ENCODE data around the gene PLAC8L1.

PLAC8L1 gene

DNA sequence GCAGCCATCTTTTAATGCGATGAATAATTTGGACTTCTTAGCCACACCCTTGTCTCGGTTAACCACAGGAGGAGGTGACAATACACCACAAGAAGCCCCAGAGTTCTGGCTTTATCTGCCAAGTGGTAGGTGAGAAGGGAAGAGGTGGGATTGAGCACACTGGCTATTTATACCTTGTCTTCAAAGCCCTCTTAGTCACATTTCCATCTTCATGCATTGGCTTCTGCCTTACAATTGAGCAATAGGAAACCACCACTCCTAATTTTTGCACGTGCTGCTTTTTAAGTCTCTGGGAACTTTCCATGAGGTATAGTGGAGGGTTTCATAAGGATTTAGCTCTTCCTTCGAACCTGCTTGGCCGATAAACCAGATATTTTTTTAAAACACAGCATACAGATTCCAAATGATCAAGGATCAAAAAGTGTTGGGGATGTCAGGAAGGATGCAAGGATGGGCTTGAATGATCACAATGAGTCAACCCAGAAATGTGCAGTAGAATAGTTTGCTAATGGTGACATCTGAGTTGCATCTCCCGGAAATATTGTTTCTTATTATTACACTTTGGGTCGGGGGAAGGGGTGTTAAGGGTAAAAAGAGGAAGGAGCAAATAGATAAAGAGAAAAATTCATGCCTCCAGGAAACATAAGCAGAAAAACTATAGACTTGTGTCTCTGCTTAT, 25.5 kb downstream of the PLAC8L1 start:
- DNase-seq (ENCODE audit: low spot score) = no peak
- H2BK15ac ChIP-seq (ENCODE audit: low read length) = no peak overlapping the region
- H4K8ac ChIP-seq (ENCODE audit: low read depth, low read length) = no peak overlapping the region
- H2AK5ac ChIP-seq (ENCODE audit: low read depth, low read length) = no peak overlapping the region
- H3K18ac ChIP-seq (ENCODE audit: low read length) = no peak overlapping the region
- H2BK120ac ChIP-seq (ENCODE audit: low read depth, low read length) = no peak overlapping the region
- H2AFZ ChIP-seq (ENCODE audit: low read length) = no peak overlapping the region
- WGBS, 2 donors (ENCODE audit: extremely low coverage in 2 of 2, insufficient read length in 2 of 2, insufficient replicate concordance in 1 of 2) = no CpG with 5 or more reads among the region's 7 CpGs
- H3K4ac ChIP-seq (ENCODE audit: low read length) = no peak overlapping the region
- no peak overlapping the region for H3K9ac ChIP-seq (ENCODE audit: low read depth, low read length, poor library complexity)
- H3K4me1 ChIP-seq (ENCODE audit: control insufficient read depth in 2 of 2, insufficient read depth in 1 of 2, low read depth in 1 of 2, low read length in 2 of 2) = peaks cover 0 to 3% of the 10 kb centered on the region in 2 donors
- H3K4me2 ChIP-seq (ENCODE audit: insufficient read depth, low read length, poor library complexity, severe bottlenecking) = no peak overlapping the region
- no peaks in the 10 kb centered on the region for H3K36me3 ChIP-seq (replicated peaks in 1 of 2; ENCODE audit: control insufficient read depth in 2 of 2, insufficient read depth in 2 of 2, low read length in 2 of 2)
- no peaks in the 10 kb centered on the region for H3K9me3 ChIP-seq (replicated peaks in 1 of 2; ENCODE audit: control insufficient read depth in 2 of 2, insufficient read depth in 1 of 2, low read depth in 1 of 2, low read length in 2 of 2)
- peaks cover 0 to 26% (median 0%) of the 10 kb centered on the region in 3 experiments for H3K27me3 ChIP-seq (ENCODE audit: control insufficient read depth in 3 of 3, insufficient read depth in 3 of 3, low read depth in 1 of 3, low read length in 3 of 3)
- H3K79me1 ChIP-seq (ENCODE audit: low read depth, low read length) = no peaks in the 10 kb centered on the region
- H3K27ac ChIP-seq (replicated peaks; ENCODE audit: low read length) = no peak overlapping the region
- no peak overlapping the region for H3K14ac ChIP-seq (ENCODE audit: low read length)
- H2BK12ac ChIP-seq (ENCODE audit: low read length) = no peak overlapping the region
- H4K91ac ChIP-seq (ENCODE audit: low read depth, low read length, poor library complexity) = no peak overlapping the region
- H3K23ac ChIP-seq (ENCODE audit: low read depth, low read length, poor library complexity) = no peak overlapping the region
- no peak overlapping the region for H3K4me3 ChIP-seq (ENCODE audit: low read length in 2 of 2)
- H2BK5ac ChIP-seq (ENCODE audit: low read length) = no peak overlapping the region

DNA sequence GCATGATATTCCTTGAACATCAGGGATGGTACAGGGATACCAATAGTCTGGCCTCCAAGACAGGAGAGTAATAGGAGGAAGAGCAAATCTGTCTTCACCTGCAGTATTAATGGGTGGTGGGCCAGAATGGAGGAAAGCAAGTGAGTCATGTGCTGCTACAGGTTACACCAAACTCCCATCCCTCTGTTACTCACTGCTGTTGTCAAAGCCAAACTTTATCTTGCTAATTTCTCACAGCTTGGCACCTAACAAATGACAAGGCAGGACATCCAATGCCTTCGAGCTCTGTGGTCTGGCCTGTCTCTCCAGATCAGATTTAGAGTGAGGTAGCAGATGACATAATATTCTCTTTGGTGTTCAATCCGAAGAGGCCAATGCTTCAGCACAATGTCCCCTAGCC, 26.8 kb downstream of the PLAC8L1 start:
- no peak overlapping the region for H2BK5ac ChIP-seq (ENCODE audit: low read length)
- no peak overlapping the region for H3K9ac ChIP-seq (ENCODE audit: low read depth, low read length, poor library complexity)
- H2AK5ac ChIP-seq (ENCODE audit: low read depth, low read length) = no peak overlapping the region
- no peaks in the 10 kb centered on the region for H3K9me3 ChIP-seq (replicated peaks in 1 of 2; ENCODE audit: control insufficient read depth in 2 of 2, insufficient read depth in 1 of 2, low read depth in 1 of 2, low read length in 2 of 2)
- H3K18ac ChIP-seq (ENCODE audit: low read length) = no peak overlapping the region
- H3K27me3 ChIP-seq (ENCODE audit: control insufficient read depth in 3 of 3, insufficient read depth in 3 of 3, low read depth in 1 of 3, low read length in 3 of 3) = peaks cover 0 to 26% (median 0%) of the 10 kb centered on the region in 3 experiments
- H3K4me1 ChIP-seq (ENCODE audit: control insufficient read depth in 2 of 2, insufficient read depth in 1 of 2, low read depth in 1 of 2, low read length in 2 of 2) = peaks cover 0 to 3% of the 10 kb centered on the region in 2 donors
- H3K14ac ChIP-seq (ENCODE audit: low read length) = no peak overlapping the region
- no peaks in the 10 kb centered on the region for H3K36me3 ChIP-seq (replicated peaks in 1 of 2; ENCODE audit: control insufficient read depth in 2 of 2, insufficient read depth in 2 of 2, low read length in 2 of 2)
- DNase-seq (ENCODE audit: low spot score) = no peak
- H3K4ac ChIP-seq (ENCODE audit: low read length) = no peak overlapping the region
- H3K4me3 ChIP-seq (ENCODE audit: low read length in 2 of 2) = no peak overlapping the region
- no peak overlapping the region for H3K23ac ChIP-seq (ENCODE audit: low read depth, low read length, poor library complexity)
- no peaks in the 10 kb centered on the region for H3K79me1 ChIP-seq (ENCODE audit: low read depth, low read length)
- WGBS, 2 donors (ENCODE audit: extremely low coverage in 2 of 2, insufficient read length in 2 of 2, insufficient replicate concordance in 1 of 2) = no CpG with 5 or more reads among the region's 2 CpGs
- H2BK15ac ChIP-seq (ENCODE audit: low read length) = no peak overlapping the region
- no peak overlapping the region for H4K8ac ChIP-seq (ENCODE audit: low read depth, low read length)
- H4K91ac ChIP-seq (ENCODE audit: low read depth, low read length, poor library complexity) = no peak overlapping the region
- no peak overlapping the region for H3K4me2 ChIP-seq (ENCODE audit: insufficient read depth, low read length, poor library complexity, severe bottlenecking)
- H2AFZ ChIP-seq (ENCODE audit: low read length) = no peak overlapping the region
- H2BK120ac ChIP-seq (ENCODE audit: low read depth, low read length) = no peak overlapping the region
- H3K27ac ChIP-seq (replicated peaks; ENCODE audit: low read length) = no peak overlapping the region
- H2BK12ac ChIP-seq (ENCODE audit: low read length) = no peak overlapping the region

DNA sequence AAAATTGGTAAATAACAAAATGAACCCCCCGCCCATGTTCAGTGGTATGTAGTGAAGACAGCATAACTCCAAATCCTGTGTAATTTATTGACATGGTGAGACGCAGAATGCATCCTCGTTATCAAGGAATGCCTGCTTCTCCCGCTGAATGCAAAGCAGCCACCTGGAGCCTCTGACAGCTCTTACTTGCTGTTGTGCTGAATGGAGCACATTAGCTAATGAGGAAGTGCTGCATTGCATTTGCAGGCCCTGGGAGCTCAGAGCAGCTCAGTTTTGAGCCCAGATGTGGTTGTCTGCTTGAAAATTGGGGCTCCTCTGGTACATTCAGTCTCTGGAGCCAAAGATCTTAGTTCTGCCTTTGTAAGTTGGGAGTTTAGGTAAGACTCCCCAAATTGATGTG, 28.9 kb downstream of the PLAC8L1 start:
- Histone ChIP-seq H3K23ac (ENCODE audit: low read depth, low read length, poor library complexity) (no peak overlapping the region), H3K27ac (replicated peaks; ENCODE audit: low read length) (no peak overlapping the region), H2BK15ac (ENCODE audit: low read length) (no peak overlapping the region), H3K14ac (ENCODE audit: low read length) (no peak overlapping the region), H4K8ac (ENCODE audit: low read depth, low read length) (no peak overlapping the region), H2BK12ac (ENCODE audit: low read length) (no peak overlapping the region), H3K9ac (ENCODE audit: low read depth, low read length, poor library complexity) (no peak overlapping the region), H3K4ac (ENCODE audit: low read length) (no peak overlapping the region), H3K18ac (ENCODE audit: low read length) (no peak overlapping the region), H3K27me3 (ENCODE audit: control insufficient read depth in 3 of 3, insufficient read depth in 3 of 3, low read depth in 1 of 3, low read length in 3 of 3) (peaks cover 0 to 26% (median 0%) of the 10 kb centered on the region in 3 experiments), H3K79me1 (ENCODE audit: low read depth, low read length) (no peaks in the 10 kb centered on the region), H3K4me3 (ENCODE audit: low read length in 2 of 2) (no peak overlapping the region), H3K9me3 (replicated peaks in 1 of 2; ENCODE audit: control insufficient read depth in 2 of 2, insufficient read depth in 1 of 2, low read depth in 1 of 2, low read length in 2 of 2) (no peaks in the 10 kb centered on the region), H2BK120ac (ENCODE audit: low read depth, low read length) (no peak overlapping the region), H2BK5ac (ENCODE audit: low read length) (no peak overlapping the region), H3K4me2 (ENCODE audit: insufficient read depth, low read length, poor library complexity, severe bottlenecking) (no peak overlapping the region), H2AFZ (ENCODE audit: low read length) (no peak overlapping the region), H2AK5ac (ENCODE audit: low read depth, low read length) (no peak overlapping the region), H3K36me3 (replicated peaks in 1 of 2; ENCODE audit: control insufficient read depth in 2 of 2, insufficient read depth in 2 of 2, low read length in 2 of 2) (no peaks in the 10 kb centered on the region), H3K4me1 (ENCODE audit: control insufficient read depth in 2 of 2, insufficient read depth in 1 of 2, low read depth in 1 of 2, low read length in 2 of 2) (peaks cover 0 to 6% of the 10 kb centered on the region in 2 donors), H4K91ac (ENCODE audit: low read depth, low read length, poor library complexity) (no peak overlapping the region)
- no CpG with 5 or more reads among the region's 4 CpGs for WGBS, 2 donors (ENCODE audit: extremely low coverage in 2 of 2, insufficient read length in 2 of 2, insufficient replicate concordance in 1 of 2)
- peak; percentile 15 for DNase-seq (ENCODE audit: low spot score)

DNA sequence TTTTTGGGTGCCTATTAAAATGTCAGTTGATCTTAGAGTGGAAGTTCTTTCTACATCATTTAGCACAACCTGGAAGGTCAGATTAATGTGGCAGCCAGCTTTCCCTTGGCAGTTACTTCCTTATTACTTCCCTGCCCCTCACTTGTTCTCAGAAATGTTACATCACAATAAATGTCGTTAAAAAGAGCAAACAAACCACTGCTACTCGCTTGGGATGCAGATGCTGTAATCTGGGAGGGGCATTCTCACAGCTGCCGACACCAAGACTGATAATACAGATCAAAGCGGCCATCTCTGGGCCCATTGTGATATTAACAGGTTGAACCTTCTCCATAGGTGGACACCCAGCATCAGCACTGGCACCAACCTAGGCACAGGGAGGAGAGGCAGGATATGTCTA, 29.3 kb downstream of the PLAC8L1 start:
- Histone ChIP-seq H2AFZ (ENCODE audit: low read length) (no peak overlapping the region), H3K23ac (ENCODE audit: low read depth, low read length, poor library complexity) (no peak overlapping the region), H3K4ac (ENCODE audit: low read length) (no peak overlapping the region), H3K27ac (replicated peaks; ENCODE audit: low read length) (no peak overlapping the region), H3K18ac (ENCODE audit: low read length) (no peak overlapping the region), H3K9ac (ENCODE audit: low read depth, low read length, poor library complexity) (no peak overlapping the region), H2BK15ac (ENCODE audit: low read length) (no peak overlapping the region), H3K4me1 (ENCODE audit: control insufficient read depth in 2 of 2, insufficient read depth in 1 of 2, low read depth in 1 of 2, low read length in 2 of 2) (peaks cover 0 to 6% of the 10 kb centered on the region in 2 donors), H3K27me3 (ENCODE audit: control insufficient read depth in 3 of 3, insufficient read depth in 3 of 3, low read depth in 1 of 3, low read length in 3 of 3) (peaks cover 0 to 26% (median 0%) of the 10 kb centered on the region in 3 experiments), H3K14ac (ENCODE audit: low read length) (no peak overlapping the region), H3K79me1 (ENCODE audit: low read depth, low read length) (no peaks in the 10 kb centered on the region), H4K8ac (ENCODE audit: low read depth, low read length) (no peak overlapping the region), H2BK5ac (ENCODE audit: low read length) (no peak overlapping the region), H3K9me3 (replicated peaks in 1 of 2; ENCODE audit: control insufficient read depth in 2 of 2, insufficient read depth in 1 of 2, low read depth in 1 of 2, low read length in 2 of 2) (no peaks in the 10 kb centered on the region), H3K4me3 (ENCODE audit: low read length in 2 of 2) (no peak overlapping the region), H2BK12ac (ENCODE audit: low read length) (no peak overlapping the region), H2AK5ac (ENCODE audit: low read depth, low read length) (no peak overlapping the region), H3K36me3 (replicated peaks in 1 of 2; ENCODE audit: control insufficient read depth in 2 of 2, insufficient read depth in 2 of 2, low read length in 2 of 2) (no peaks in the 10 kb centered on the region), H3K4me2 (ENCODE audit: insufficient read depth, low read length, poor library complexity, severe bottlenecking) (no peak overlapping the region), H4K91ac (ENCODE audit: low read depth, low read length, poor library complexity) (no peak overlapping the region), H2BK120ac (ENCODE audit: low read depth, low read length) (no peak overlapping the region)
- no peak for DNase-seq (ENCODE audit: low spot score)
- WGBS, 2 donors (ENCODE audit: extremely low coverage in 2 of 2, insufficient read length in 2 of 2, insufficient replicate concordance in 1 of 2) = no CpG with 5 or more reads among the region's 4 CpGs

All from neuronal stem cell (in vitro differentiated cells).